Measurements from ENCODE around the gene FGGY.

Gene FGGY

GRCh38 chr1:59805554-59805953 lies 508.7 kb downstream of the FGGY start:
- no peak for DNase-seq
